KMS-11 (cell line): ENCODE measurements around the gene MCAT.

Source experiments
- H2AFZ ChIP-seq: fragments of 200-600 bp; sonication (generic); 2 replicates; pipeline ENCODE4 v1.6.1; 2016; ENCODE audit warnings: antibody characterized with exemption, mixed run types, low read depth
- H3K27ac ChIP-seq: fragments of 200-600 bp; sonication (generic); 2 replicates; pipeline ENCODE4 v1.6.1; 2016; ENCODE audit warnings: mild to moderate bottlenecking, mixed run types
- H3K27me3 ChIP-seq: fragments of 200-600 bp; sonication (generic); 2 replicates; pipeline ENCODE4 v1.6.1; 2017; ENCODE audit warnings: mild to moderate bottlenecking, low read depth, mixed run types, moderate library complexity; ENCODE audit not compliant: insufficient read depth
- H3K36me3 ChIP-seq: fragments of 200-600 bp; sonication (generic); 2 replicates; pipeline ENCODE4 v1.6.1; 2017; ENCODE audit warnings: mild to moderate bottlenecking, mixed run types; ENCODE audit not compliant: insufficient read depth
- H3K4me1 ChIP-seq: fragments of 200-600 bp; sonication (generic); 2 replicates; pipeline ENCODE4 v1.6.1; 2016; ENCODE audit warnings: mild to moderate bottlenecking, low read depth, mixed run types; ENCODE audit not compliant: poor library complexity, severe bottlenecking
- H3K4me2 ChIP-seq: fragments of 200-600 bp; sonication (generic); 2 replicates; pipeline ENCODE4 v1.7.0; 2016; ENCODE audit warnings: mild to moderate bottlenecking, mixed run types
- H3K4me3 ChIP-seq: fragments of 200-600 bp; sonication (generic); IDR thresholded peaks from 2 replicates; pipeline ENCODE4 v1.6.1; 2017; ENCODE audit warnings: low read depth, low read length, mixed read lengths; ENCODE audit not compliant: insufficient read depth
- H3K79me2 ChIP-seq: fragments of 200-600 bp; sonication (generic); 2 replicates; pipeline ENCODE4 v1.6.1; 2016; ENCODE audit warnings: low read depth, mixed run types; ENCODE audit not compliant: insufficient read depth
- H3K9ac ChIP-seq: fragments of 200-600 bp; sonication (generic); 2 replicates; pipeline ENCODE4 v1.6.1; 2016; ENCODE audit warnings: mild to moderate bottlenecking, mixed run types
- H4K20me1 ChIP-seq: fragments of 200-600 bp; sonication (generic); 2 replicates; pipeline ENCODE4 v1.6.1; 2016; ENCODE audit warnings: mild to moderate bottlenecking, mixed run types; ENCODE audit not compliant: insufficient read depth
- CTCF ChIP-seq: fragments of 200-600 bp; sonication (generic); conservative IDR thresholded peaks from 2 replicates; pipeline ENCODE4 v1.6.1; 2017; ENCODE audit warnings: low read depth, mild to moderate bottlenecking, antibody characterized with exemption, low read length, moderate library complexity, mixed read lengths

MCAT gene

GRCh38 chr22:43187171-43188099 lies 44.2 kb upstream of the MCAT start:
- Histone ChIP-seq H3K9ac (peak overlapping the region; percentile 46; the same call in 1 of the 2 replicates), H3K36me3 (no peaks in the 10 kb centered on the region), H4K20me1 (no peaks in the 10 kb centered on the region), H3K4me3 (no peak overlapping the region), H3K4me1 (peaks cover 20% of the 10 kb centered on the region), H3K27me3 (peaks cover 10% of the 10 kb centered on the region; the same call in 1 of the 2 replicates), H3K79me2 (peaks cover 37% of the 10 kb centered on the region), H2AFZ (peak overlapping the region; percentile 99), H3K27ac (peak overlapping the region; percentile 68), H3K4me2 (peak overlapping the region; percentile 60)
- peak; percentile 53 for TF ChIP-seq CTCF

- Histone ChIP-seq H3K27me3 (peaks cover 4% of the 10 kb centered on the region; the same call in 1 of the 2 replicates), H3K36me3 (no peaks in the 10 kb centered on the region), H3K4me3 (no peak within 1 kb of the TSS), H4K20me1 (no peaks in the 10 kb centered on the region), H3K9ac (peak within 1 kb of the TSS; percentile 90), H3K27ac (peak within 1 kb of the TSS; percentile 68), H3K79me2 (peaks cover 38% of the 10 kb centered on the region), H2AFZ (peak within 1 kb of the TSS; percentile 99), H3K4me1 (peaks cover 20% of the 10 kb centered on the region), H3K4me2 (peak within 1 kb of the TSS; percentile 96)
- no peak for TF ChIP-seq CTCF
These were observed 43.3 kb upstream of the MCAT start, which contains the start of gene TTLL12 for GRCh38 chr22:43186272-43187170. TTLL12 (minus strand) TSS chr22:43187134; CDS start chr22:43187069, 65 bp downstream.

GRCh38 chr22:43185860-43186261 lies 42.7 kb upstream of the MCAT start:
- no peak overlapping the region for H2AFZ ChIP-seq
- H4K20me1 ChIP-seq: no peaks in the 10 kb centered on the region
- H3K9ac ChIP-seq: peak overlapping the region; percentile 90; the same call in 1 of the 2 replicates
- peaks cover 20% of the 10 kb centered on the region for H3K4me1 ChIP-seq
- no peak overlapping the region for H3K4me3 ChIP-seq
- H3K27me3 ChIP-seq: no peaks in the 10 kb centered on the region; the same call in 1 of the 2 replicates
- H3K36me3 ChIP-seq: no peaks in the 10 kb centered on the region
- H3K79me2 ChIP-seq: peaks cover 38% of the 10 kb centered on the region
- peak overlapping the region; percentile 68 for H3K27ac ChIP-seq
- peak overlapping the region; percentile 96 for H3K4me2 ChIP-seq
- no peak for TF ChIP-seq CTCF

GRCh38 chr22:43183496-43184277 lies 40.5 kb upstream of the MCAT start:
- Histone ChIP-seq H3K4me2 (no peak overlapping the region), H3K36me3 (peaks cover 2% of the 10 kb centered on the region; the same call in 1 of the 2 replicates), H3K27me3 (no peaks in the 10 kb centered on the region), H3K27ac (no peak overlapping the region), H3K79me2 (peaks cover 38% of the 10 kb centered on the region), H3K4me1 (peaks cover 20% of the 10 kb centered on the region), H4K20me1 (no peaks in the 10 kb centered on the region), H3K9ac (no peak overlapping the region), H2AFZ (no peak overlapping the region), H3K4me3 (no peak overlapping the region)
- no peak for TF ChIP-seq CTCF
